Peyer's patch (tissue), 4 donors: ENCODE data around the gene CTU2.

Source experiments
- CTCF ChIP-seq, 6 experiments: fragments of 450-650 bp in 4 of 6; fragments of 200-600 bp in 2 of 6; sonication (generic) in 1 of 6; IDR thresholded peaks; one replicate each; pipeline ENCODE4 v1.5.1; 2017 to 2019; ENCODE audit warnings: antibody characterized with exemption in 6 of 6, mild to moderate bottlenecking in 3 of 6, moderate library complexity in 1 of 6
- POLR2A ChIP-seq, 2 donors: fragments of 450-650 bp; IDR thresholded peaks; one replicate each; pipeline ENCODE4 v1.5.1; 2017; ENCODE audit warnings: antibody characterized with exemption in 2 of 2, mild to moderate bottlenecking in 2 of 2, moderate library complexity in 2 of 2

GRCh38 chr16:88659160-88659559 is 47.1 kb upstream of the CTU2 start:
- TF ChIP-seq CTCF (IDR thresholded peaks at IDR 0.05) (no peak), POLR2A (IDR thresholded peaks at IDR 0.05) (no peak)
